Liver (tissue), 3 donors: ENCODE measurements around the gene ADH7.

ENCODE experiments used
- CTCF ChIP-seq: fragments of 150-350 bp; IDR thresholded peaks from 2 replicates; pipeline ENCODE4 v1.5.1; 2017; ENCODE audit warnings: improper control_type of control experiment, low read depth, low read length; ENCODE audit not compliant: missing input control
- FOXA1 ChIP-seq: IDR thresholded peaks from 2 replicates; pipeline ENCODE4 v1.6.1; 2016; ENCODE audit warnings: antibody characterized with exemption
- NR2F2 ChIP-seq: IDR thresholded peaks from 2 replicates; pipeline ENCODE4 v1.6.1; 2016; ENCODE audit warnings: antibody characterized with exemption
- YY1 ChIP-seq: IDR thresholded peaks from 2 replicates; pipeline ENCODE4 v1.6.1; 2016; ENCODE audit warnings: antibody characterized with exemption, mild to moderate bottlenecking
- TF ChIP-seq, protein P1 (sequence below): IDR thresholded peaks from 2 replicates; pipeline ENCODE4 v1.6.1; 2016; ENCODE audit warnings: antibody characterized with exemption
- donor health status: healthy.
- donor health status: healthy.

DNA sequence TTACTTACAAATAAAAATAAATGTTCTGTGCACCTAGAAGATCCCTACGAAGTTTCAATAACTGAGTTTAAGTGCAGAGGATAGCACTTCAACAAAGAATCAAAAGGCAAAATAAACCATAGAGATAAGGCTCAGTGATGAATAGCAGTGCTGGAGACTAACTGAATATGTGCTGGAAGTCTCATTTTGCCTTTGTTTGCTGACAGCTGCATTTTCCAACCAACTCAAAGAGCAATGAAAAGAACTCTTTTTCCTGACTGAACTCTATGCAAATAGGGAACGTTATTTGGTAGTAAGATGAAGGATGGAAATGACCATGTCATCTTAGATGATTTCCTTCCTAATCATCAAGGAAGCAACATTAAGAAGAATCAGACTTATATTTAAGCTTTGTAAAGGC is 32.7 kb upstream of the ADH7 start:
- TF ChIP-seq, protein P1, sequence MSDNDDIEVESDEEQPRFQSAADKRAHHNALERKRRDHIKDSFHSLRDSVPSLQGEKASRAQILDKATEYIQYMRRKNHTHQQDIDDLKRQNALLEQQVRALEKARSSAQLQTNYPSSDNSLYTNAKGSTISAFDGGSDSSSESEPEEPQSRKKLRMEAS, result no peak
- TF ChIP-seq YY1 (no peak), CTCF (no peak), FOXA1 (no peak), NR2F2 (no peak)
